Stimulated activated CD8-positive, alpha-beta memory T cell treated with anti-CD3 and anti-CD28 coated beads, Interleukin-7, amount 100 ng/mL, for 4 hours (primary cell): ENCODE results near the gene COL23A1.

ENCODE experiments used
- DNase-seq, 2 donors: peaks; one replicate each; pipeline ENCODE4 v3.0.0-alpha.2; 2020; ENCODE audit warnings: low read depth in 2 of 2

The COL23A1 gene

DNA sequence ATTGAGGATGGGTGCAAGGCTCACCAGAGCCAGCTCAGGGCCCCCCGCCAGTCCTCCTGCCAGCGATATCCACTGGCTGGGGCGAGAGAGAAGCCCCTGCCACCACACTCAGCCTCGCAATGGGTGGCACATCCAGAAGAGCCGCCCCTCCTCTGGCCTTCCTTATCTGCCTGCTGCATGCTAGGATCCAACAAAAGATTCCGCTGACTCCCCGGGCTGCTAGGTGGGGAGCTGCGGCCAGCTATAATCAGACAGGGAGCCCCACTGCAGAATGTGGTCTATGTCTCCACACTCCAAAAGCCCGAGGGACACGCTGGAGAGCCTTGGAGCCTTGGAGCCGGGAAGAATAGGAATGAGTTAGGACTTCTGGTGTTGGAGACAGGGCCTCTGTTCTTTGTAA lies 32.8 kb downstream of the COL23A1 start:
- DNase-seq: no peak

DNA sequence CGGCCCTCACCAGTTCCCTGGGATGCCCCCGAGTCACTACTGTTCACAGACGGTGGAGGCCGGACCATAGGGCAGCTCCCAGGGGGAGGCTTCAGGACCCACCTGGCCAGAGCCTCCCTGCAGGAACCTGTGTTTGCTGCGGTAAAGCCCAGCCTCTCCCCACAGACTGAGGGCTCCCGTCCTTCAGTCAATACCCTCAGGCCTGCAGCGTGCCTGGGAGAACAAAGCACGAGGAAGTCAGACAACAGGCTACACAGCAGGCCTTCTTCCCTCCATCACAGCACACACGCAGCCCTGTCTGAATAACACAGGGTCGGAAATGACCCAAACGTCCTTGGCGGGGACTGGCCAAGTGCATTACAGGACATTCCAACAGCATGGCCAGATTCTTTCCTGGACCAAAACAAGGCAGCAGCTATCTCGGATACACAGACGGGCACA lies 34.4 kb downstream of the COL23A1 start:
- no peak for DNase-seq

DNA sequence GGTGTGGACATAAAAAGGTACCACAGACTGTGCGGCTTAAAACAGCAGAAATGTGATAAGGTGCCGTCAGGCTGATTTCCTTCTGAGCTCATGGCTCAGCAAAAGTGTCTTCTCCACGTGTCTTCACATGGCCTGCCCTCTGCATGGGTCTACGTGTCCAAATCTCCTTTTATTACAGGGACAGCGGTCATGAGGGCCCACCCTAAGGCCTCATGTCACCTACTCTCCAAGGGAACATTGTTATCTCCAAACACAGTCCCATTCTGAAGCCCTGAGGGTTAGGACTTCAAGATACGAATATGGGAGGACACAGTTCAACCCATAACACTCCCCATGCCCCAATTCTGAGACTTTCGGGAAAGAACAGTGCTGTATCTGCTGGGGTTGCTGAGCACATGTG lies 35.2 kb downstream of the COL23A1 start:
- DNase-seq: no peak

DNA sequence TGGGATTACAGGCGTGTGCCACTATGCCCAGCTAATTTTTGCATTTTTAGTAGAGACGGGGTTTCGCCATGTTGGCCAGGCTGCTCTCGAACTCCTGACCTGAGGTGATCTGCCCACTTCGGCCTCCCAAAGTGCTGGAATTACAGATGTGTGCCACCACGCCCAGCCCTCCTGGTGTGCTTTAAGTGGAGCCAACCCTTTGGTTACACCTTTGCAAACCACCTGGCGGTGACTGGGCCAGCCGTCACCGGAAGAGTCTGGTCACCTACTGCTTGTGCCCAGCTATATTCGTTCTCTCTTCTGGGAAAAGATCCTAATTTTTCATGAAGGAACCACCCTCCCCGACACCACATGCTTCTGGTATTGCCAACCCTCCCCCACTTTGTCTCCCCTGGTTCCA lies 35.9 kb downstream of the COL23A1 start:
- DNase-seq: no peak

DNA sequence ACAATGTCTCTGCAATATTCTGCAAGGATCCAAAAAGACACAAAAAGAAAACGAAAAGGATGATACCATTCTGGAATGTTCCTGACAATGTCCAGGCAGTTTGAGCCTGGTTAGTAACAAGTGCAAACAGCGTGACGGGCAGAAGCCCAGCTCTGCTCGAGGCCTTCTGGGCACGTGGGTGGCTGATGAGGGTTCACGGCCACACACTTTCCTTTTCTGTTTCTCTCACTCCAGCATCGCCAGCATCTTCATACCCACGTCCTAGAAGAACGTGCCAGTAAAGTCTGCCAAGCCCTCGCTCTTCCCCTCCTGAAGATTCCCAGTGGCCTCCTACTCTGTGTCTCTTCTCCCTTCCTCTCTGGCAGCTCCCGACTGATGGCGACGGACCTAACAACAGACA lies 36.7 kb downstream of the COL23A1 start:
- no peak for DNase-seq

DNA sequence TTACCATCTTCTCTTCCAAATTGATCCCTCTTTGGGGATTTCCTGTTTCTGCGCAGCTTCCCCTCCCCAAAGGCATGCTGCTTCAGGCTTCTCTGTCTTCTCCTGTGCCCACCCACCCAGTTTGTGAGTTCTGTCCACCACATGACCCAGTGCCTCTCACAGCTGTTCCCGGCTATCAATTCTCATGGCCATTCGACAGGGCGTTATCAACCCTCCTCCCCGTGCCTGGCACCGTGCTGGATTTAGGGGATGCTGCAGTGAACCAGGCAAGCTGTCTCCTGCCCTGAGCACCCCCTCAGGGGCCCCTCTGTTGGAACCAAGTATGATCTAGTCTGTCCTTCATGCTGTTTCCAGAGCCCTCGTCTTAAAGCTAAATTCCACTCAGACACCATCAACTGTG lies 38.7 kb downstream of the COL23A1 start:
- no peak for DNase-seq

DNA sequence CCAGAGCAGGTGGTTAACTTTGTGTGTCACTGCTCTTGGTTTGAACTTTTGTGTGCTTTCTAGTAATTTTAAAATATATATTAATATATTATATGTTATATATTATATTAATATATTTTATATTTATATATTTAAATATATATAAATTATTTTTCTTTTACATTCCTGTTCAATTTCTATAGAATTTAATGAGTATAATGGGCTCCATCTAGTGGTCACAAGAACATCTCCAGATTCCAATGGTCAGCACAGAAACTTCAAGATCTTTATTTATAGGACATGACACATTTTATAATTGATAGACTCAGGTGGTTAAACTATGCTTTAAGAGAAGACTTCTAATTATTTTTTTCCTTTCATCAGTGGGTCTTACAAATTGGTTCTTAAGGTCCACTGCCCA lies 39.1 kb downstream of the COL23A1 start:
- DNase-seq: no peak

DNA sequence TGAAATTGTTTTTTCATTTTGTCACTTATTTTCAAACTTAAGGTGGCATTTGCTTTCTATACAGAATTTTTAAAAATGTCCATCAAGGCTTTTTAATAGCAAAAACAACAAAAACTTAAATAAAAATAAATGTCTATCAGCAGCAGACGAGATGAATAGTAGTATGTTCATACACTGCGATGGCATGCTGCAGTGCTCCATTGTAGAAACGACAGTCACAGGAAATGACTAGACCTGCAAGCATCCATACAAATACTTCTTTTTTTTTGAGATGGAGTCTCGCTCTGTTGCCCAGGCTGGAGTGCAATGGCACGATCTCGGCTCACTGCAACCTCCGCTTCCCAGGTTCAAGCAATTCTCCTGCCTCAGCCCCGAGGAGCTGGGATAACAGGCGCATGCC lies 41.4 kb downstream of the COL23A1 start:
- no peak for DNase-seq

DNA sequence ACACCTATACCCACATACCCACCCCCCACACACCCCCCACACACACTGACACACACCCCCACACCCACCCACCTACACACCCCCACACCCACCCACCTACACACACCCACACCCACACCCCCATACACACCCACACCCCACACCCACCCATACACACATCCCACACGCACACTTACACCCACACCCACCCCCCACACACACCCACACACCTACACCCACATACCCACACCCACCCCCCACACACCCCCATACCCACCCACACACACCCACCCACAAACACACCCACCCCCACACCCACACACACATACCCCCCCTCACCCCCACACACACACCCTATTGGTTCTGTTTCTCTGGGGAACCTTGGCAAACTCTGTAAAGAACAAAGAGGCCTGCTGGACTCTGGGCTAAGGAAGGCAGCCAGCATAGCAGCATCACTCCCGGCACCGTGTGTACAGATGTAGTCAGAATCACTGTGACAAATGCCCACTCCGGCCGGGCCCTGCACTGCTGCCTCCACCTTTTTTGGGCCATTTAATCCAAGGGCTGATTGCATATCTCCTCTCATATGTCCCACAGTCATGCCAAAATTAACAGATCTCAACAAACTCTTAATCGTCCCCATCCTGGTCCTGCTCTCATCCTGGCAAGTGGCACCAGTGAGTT lies 42.3 kb downstream of the COL23A1 start:
- no peak for DNase-seq

DNA sequence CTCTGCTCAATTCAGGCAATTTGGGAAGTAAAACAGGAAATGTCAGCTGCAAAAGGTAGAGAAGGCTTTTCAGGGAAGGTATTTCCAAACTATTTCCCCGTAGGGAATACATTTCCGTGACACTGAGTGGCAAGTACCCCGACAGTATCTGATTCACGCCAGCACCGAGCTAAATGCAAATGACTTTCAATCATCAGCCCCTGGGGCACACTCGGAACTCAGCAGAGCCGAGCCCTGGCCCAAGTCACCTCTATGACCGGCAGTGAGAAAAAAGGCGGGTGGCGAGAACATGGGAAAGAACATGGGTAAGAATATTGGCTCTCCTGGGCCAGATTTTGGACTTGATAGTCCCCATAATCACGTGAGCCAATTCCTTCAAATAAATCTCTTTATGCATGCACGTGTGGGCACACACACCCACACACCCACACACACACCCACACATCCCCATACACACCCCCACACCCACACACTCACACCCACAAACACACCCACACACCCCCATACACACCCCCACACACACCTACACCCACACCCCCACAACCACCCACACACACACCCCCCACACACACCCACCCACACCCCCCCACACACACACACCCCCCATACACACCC lies 43.0 kb downstream of the COL23A1 start:
- no peak for DNase-seq

DNA sequence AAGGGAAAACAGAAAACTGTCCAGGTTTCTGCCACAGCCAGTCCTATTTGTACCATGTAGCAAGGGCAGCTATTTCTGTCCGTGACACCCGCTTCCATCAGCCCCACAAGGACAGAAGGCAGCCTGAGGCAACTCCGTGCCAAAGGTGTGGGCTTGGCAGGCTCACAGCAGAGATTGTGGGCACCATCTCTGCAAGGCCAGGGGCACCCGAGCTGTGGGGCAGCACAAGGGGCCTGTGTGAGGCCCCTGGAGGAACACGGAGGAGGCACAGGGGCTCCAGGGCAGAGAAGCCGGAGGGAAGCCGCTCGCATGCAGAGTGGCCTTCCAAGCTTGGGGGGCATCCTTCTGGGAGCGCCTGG lies 43.5 kb downstream of the COL23A1 start:
- DNase-seq: no peak

DNA sequence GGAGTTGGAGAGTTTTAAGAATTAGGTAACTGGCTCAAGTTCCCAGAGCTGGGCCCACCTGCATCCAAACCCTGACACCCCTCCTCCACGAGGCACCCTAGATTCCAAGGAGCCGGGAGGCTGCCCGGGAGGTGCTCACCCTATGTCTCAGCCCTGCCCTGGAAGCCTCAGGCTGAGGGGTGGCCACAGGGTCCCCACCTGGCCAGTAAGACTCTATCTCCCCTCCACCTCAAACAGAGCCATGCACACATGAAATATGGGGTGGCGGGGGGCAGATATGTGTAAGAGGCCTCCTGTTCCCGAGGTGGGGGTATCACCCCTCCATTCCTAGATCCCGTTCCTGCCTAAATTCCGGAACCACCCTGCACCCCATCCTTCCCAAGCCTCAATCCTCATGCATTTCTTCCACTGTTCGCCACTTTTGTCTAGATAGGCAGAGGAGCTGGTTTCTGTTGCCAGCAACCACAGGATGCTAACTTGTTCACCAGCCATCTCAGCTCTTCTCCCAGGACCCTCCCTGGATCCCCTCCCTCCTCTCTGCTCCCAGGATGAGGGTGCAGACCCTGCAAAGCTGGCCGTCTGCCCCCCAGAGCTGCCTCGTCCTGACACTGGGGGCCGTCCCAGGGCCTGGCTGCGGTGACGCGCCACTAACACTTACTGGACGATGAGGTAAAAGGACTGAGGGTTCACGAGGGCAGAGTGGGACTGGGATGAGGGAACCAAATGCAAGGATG lies 44.1 kb downstream of the COL23A1 start:
- no peak for DNase-seq

DNA sequence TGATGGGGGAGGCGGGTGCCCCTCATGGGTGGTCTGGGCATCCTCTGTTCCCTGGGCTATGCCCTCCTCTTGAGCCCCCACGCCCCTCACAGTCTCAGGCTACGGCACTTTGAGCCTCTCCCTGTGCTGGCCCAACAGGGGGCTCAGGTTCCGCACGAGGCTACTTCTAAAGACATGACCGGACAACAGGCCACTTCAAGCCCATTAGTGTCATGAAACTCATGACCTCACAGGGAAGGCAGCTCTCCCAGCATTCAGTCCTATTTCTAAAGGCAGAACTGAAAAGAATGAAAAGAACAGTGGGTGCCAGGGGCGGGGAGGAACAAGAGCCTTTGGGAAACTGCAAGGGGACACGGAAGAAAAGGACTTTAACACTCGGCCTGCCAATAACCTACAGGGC lies 45.0 kb downstream of the COL23A1 start:
- DNase-seq: no peak

DNA sequence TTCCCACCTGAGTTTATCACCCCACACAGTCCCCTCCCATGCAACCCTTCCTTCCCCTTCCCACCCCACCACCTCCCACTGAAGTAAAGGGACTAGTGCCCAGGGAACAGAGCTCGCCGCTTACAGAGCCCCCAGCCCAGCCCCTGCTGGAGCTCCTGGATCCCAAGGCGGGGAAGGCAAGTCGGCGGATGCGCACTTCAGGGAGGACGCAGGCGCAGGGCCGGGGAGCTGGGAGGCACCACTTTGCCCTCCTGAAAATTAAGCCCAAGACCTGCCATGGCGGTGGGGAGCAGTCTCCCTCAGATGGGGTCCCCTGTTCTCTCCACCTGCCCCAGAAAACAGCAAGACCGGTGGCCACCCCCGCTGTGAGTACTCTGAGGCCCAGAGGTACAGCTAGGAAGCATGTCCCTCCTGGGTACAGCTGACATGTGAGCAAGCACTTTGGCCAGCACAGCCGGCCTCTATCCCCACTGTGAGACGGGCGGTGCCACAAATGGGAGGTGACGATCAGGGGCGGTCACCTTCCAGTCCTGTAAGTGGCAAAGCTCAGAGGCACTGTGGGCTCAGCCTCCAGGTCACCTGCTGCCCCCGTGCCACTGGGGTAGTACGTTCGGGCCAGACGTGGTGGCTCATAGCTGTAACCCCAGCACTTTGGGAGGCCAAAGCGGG lies 45.9 kb downstream of the COL23A1 start:
- no peak for DNase-seq

DNA sequence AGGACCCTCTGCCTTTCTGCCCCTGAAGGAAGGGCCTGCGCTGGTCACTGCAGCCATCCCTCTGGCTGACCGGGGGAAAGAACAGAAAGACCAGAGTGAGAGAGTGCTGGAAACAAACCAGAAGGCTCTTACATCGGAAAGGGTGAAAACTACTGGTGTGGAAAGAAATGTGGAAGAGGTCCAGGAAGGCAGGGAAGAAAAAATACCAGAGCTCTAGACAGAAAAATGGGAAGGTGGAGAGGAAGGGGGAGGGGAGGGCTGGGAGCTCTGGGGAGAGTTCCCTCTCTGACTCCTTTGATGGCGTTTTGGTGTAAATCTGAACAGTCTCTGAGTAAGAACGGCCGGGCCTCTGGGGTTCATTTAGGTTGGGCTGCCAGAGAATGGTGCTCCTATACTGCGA lies 47.7 kb downstream of the COL23A1 start:
- no peak for DNase-seq

DNA sequence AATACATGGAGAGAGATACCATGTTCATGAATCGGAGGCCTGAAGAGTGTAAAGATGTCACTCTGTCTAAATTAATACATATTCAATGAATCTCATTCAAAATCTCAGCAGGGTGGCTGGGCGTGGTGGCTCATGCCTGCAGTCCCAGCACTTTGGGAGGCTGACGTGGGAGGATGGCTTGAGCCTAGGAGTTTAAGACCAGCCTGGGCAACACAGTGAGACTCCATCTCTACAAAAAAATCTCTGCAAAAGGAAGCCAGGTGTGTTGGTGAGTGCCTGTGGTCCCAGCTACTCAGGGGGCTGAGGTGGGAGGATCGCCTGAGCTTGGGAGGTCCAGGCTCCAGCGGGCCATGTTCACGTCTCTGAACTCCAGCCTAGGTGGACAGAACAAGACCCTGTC lies 49.7 kb downstream of the COL23A1 start:
- no peak for DNase-seq

DNA sequence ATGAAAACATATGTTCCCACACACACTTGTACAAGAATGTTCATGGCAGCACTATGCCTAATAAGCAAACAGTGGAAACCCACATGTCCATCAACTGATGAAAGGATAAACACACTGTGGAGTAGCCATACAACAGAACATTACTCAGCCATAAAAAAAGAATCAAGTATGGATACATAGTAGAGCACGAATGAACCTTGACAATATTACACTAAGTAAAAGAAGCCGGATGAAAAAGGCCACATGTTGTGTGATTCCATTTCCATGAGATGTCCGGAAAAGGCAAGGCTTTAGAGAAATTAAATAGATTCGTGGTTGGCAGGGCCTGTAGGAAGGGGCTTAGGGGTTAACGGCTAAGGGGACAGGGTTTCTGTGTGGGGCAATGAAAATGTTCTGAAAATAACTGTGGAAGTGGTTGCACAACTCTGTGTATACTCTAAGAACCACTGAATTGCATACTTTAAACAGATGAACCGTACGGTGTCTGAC lies 51.4 kb downstream of the COL23A1 start:
- DNase-seq: no peak

DNA sequence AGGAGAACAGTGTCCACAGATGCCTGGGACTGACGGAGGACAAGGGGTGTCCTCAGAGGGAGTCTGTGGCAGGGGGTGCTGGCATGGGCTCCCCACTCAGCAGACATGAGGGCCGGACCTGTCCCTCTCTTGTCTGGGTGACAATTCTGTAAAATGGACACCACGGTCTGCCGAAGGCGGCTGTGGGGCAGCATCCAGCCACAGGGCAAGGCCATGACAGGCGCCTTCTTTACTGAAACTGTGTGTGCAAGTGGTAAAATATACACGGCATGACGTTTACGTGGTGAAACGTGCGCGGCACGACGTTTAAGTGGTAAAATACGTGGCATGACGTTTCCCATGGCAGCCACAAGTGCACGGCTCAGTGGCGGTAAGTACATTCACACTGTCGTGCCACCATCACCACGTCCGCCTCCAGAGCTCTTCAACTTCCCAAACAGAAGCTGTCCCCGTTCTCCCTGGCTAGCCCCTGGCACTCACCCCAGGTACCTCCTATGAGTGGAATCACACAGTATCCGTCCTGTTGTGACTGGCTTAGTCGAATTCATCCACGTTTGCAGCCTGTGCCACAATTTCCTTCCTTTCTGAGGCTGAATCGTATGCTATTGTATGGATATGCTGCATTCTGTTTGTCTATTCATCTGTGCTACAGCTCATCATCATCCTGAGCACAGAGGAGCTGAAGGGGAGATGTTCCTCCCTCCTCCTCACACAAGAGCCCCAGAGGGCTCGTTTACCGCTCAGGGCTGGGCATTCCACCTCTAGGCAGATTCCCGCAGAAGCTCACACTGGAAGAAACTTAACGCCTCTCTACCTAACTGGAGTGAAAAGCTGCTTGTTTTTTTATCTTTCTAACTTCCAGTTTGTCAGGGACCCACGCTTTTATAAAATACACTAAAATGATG lies 52.5 kb downstream of the COL23A1 start:
- DNase-seq: no peak

DNA sequence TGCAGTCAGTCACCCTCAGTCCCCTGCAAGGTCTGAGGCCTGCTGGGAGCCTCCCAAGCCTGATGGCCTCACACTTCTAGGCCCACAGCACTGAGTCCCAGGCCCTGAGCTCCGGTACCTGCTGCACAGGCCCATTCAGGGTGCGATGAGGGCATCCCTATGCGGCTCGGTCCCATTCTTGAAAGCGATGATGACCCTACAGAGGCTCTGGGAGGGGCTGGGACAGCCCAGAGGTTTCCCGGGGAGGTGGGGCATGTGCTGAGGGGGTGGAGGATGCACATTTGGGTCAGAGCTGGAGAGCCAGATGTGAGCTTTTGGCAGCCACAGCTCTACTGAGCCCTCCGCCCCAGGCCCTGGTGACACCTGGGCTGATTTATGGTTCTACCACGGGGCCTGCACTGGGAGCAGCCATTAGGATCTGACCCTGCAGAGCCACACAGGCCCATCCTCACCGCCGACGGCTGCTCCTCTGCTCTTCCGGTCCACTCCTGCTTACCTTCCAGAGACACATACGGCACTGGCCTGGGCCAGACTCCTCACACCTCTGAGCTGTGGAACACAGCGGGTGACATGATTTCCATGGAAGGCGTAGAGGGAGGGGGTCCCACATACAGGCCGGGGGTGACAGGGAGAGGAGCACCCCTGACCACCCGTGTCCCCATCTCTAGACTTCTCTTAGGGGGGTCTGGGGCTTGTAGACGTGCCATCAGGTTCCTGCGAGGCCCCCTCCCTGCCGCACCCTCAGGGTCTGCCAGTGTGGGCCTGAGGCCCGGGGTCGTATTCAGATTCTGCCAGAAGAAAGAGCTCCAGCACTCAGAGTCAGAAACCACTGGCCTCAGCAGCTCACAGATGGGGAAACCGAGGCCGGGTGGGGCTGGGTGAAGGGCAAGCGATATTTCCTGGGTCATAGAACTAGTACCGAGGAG lies 53.4 kb downstream of the COL23A1 start:
- DNase-seq: no peak
